ENCODE results near the gene KRT222.

Gene KRT222

GRCh38 chr17:40646791-40647623 lies 18.0 kb downstream of the KRT222 start:
- no peaks in the 10 kb centered on the region for H3K27me3 ChIP-seq
- H3K4me3 ChIP-seq = peak overlapping the region; percentile 82 to 97 (median 88)
- peaks cover 28 to 43% (median 36%) of the 10 kb centered on the region in 11 experiments for H3K36me3 ChIP-seq

DNA sequence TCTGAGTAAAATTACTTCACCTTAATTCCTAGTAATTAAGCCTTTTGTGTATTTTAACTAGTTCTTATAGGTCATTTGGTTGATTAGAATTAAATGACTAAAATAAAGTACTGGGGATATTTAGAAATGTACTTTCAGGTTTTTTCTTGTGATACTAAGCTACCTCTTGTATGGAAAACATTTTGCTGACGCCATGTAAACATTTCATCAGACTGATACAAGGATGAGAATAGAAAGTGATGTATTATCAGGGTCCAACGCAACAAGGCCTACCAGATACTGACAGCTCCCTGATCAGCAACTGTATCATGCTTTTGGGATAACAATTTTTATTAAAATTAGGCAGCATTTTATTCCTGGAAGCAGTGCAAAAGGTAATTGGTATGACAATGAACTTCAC lies 19.0 kb downstream of the KRT222 start:
- Histone ChIP-seq H3K9me3 (replicated peaks in 1 of 11) (no peaks in the 10 kb centered on the region), H3K27ac (peak overlapping the region in 6 of 11 experiments; percentile 27 to 100 (median 99); a peak in 4 of 22 replicates), H3K4me2 (peak overlapping the region; percentile 86 to 97 (median 91)), H3K27me3 (no peaks in the 10 kb centered on the region), H3K4me1 (peaks cover 33 to 52% (median 41%) of the 10 kb centered on the region in 10 experiments), H3K9ac (peak overlapping the region; percentile 97 to 100 (median 99); a peak in 16 of 22 replicates), H3K4me3 (peak overlapping the region; percentile 82 to 97 (median 88); a peak in 16 of 20 replicates), H3K36me3 (peaks cover 39 to 53% (median 47%) of the 10 kb centered on the region in 11 experiments), H4K20me1 (peaks cover 0 to 29% (median 11%) of the 10 kb centered on the region in 11 experiments; a peak in 10 of 22 replicates)
- no peak for TF ChIP-seq Cebpa-rat (IDR thresholded peaks at IDR 0.05)

More at GRCh38 chr17:40646791-40647623, 18.0 kb downstream of the KRT222 start:
- Histone ChIP-seq H4K20me1 (peaks cover 0 to 19% (median 7%) of the 10 kb centered on the region in 11 experiments; a peak in 7 of 22 replicates), H3K9ac (peak overlapping the region; percentile 97 to 100 (median 99)), H3K27ac (peak overlapping the region; percentile 98 to 100 (median 100)), H3K4me1 (peaks cover 33 to 52% (median 41%) of the 10 kb centered on the region in 10 experiments), H3K9me3 (replicated peaks in 1 of 11) (no peaks in the 10 kb centered on the region), H3K4me2 (peak overlapping the region; percentile 86 to 97 (median 91))
- no peak for TF ChIP-seq Cebpa-rat (IDR thresholded peaks at IDR 0.05)

DNA sequence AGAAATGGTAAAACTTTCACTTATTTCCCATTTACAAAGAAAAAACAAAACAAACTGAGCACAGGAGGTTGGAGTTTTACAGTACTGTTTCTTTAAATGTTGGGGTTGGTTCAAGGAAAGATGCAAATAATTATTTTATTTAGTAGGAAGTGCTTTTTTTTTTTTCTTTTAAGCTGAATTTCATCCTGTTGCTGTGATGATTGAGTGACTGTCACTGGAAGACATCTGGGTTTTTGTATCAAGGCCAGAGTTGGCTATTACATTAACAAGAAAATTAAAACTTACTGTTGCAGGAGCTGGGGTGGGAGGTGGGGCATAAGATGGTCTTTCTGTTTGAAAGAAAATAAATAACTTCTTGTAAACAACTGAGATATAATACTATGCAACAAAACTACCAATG lies 19.7 kb downstream of the KRT222 start:
- Histone ChIP-seq H3K4me2 (peak overlapping the region; percentile 53 to 97 (median 90); a peak in 20 of 22 replicates), H3K9me3 (replicated peaks in 1 of 11) (no peaks in the 10 kb centered on the region), H3K4me3 (peak overlapping the region in 5 of 10 experiments; percentile 12 to 82 (median 29); a peak in 7 of 20 replicates), H3K27ac (peak overlapping the region in 3 of 11 experiments; percentile 18 to 40 (median 27); a peak in 5 of 22 replicates), H3K27me3 (no peaks in the 10 kb centered on the region), H3K36me3 (peaks cover 45 to 60% (median 54%) of the 10 kb centered on the region in 11 experiments), H3K4me1 (peaks cover 31 to 51% (median 40%) of the 10 kb centered on the region in 10 experiments), H4K20me1 (peaks cover 2 to 36% (median 16%) of the 10 kb centered on the region in 11 experiments; a peak in 17 of 22 replicates), H3K9ac (peak overlapping the region in 6 of 11 experiments; percentile 1 to 100 (median 24); a peak in 7 of 22 replicates)
- no peak for TF ChIP-seq Cebpa-rat (IDR thresholded peaks at IDR 0.05)

- Histone ChIP-seq H3K9ac (no peak overlapping the region), H3K36me3 (peaks cover 97 to 100% (median 100%) of the 10 kb centered on the region in 11 experiments)
Measured at GRCh38 chr17:40637931-40638330, 27.0 kb downstream of the KRT222 start.

GRCh38 chr17:40633871-40634270 lies 31.1 kb downstream of the KRT222 start:
- H3K4me3 ChIP-seq = no peak overlapping the region
- H3K4me2 ChIP-seq = no peak overlapping the region
- H4K20me1 ChIP-seq = peaks cover 9 to 37% (median 18%) of the 10 kb centered on the region in 11 experiments; a peak in 20 of 22 replicates
- no peaks in the 10 kb centered on the region for H3K9me3 ChIP-seq (replicated peaks in 1 of 11)
- H3K27me3 ChIP-seq = no peaks in the 10 kb centered on the region
- no peak overlapping the region for H3K9ac ChIP-seq
- H3K36me3 ChIP-seq = peaks cover 98 to 100% (median 100%) of the 10 kb centered on the region in 11 experiments
- H3K4me1 ChIP-seq = no peaks in the 10 kb centered on the region
- no peak overlapping the region for H3K27ac ChIP-seq
- TF ChIP-seq Cebpa-rat (IDR thresholded peaks at IDR 0.05) = no peak

More at GRCh38 chr17:40637931-40638330, 27.0 kb downstream of the KRT222 start:
- TF ChIP-seq Cebpa-rat (IDR thresholded peaks at IDR 0.05) = no peak
- no peaks in the 10 kb centered on the region for H3K9me3 ChIP-seq (replicated peaks in 1 of 11)
- H3K4me3 ChIP-seq = no peak overlapping the region
- H3K27ac ChIP-seq = no peak overlapping the region
- H4K20me1 ChIP-seq = peaks cover 19 to 59% (median 44%) of the 10 kb centered on the region in 11 experiments; a peak in 20 of 22 replicates
- H3K27me3 ChIP-seq = no peaks in the 10 kb centered on the region
- no peaks in the 10 kb centered on the region; a peak in 1 of 20 replicates for H3K4me1 ChIP-seq
- H3K4me2 ChIP-seq = no peak overlapping the region

- no peaks in the 10 kb centered on the region for H3K9me3 ChIP-seq (replicated peaks in 1 of 11)
- peaks cover 0 to 21% (median 1%) of the 10 kb centered on the region in 11 experiments; a peak in 12 of 22 replicates for H4K20me1 ChIP-seq
- H3K27me3 ChIP-seq = no peaks in the 10 kb centered on the region
- no peak overlapping the region for H3K9ac ChIP-seq
- H3K4me1 ChIP-seq = no peaks in the 10 kb centered on the region
- no peak for TF ChIP-seq Cebpa-rat (IDR thresholded peaks at IDR 0.05)
- H3K27ac ChIP-seq = no peak overlapping the region
- peaks cover 97 to 100% (median 100%) of the 10 kb centered on the region in 11 experiments for H3K36me3 ChIP-seq
- H3K4me2 ChIP-seq = no peak overlapping the region
- H3K4me3 ChIP-seq = no peak overlapping the region
Measured at GRCh38 chr17:40632216-40632615, 32.8 kb downstream of the KRT222 start.

GRCh38 chr17:40629842-40630241 lies 35.1 kb downstream of the KRT222 start:
- H4K20me1 ChIP-seq = peaks cover 0 to 19% (median 0%) of the 10 kb centered on the region in 11 experiments; a peak in 5 of 22 replicates
- no peak overlapping the region for H3K27ac ChIP-seq
- no peak overlapping the region for H3K9ac ChIP-seq
- peaks cover 0 to 2% (median 0%) of the 10 kb centered on the region in 10 experiments; a peak in 5 of 20 replicates for H3K4me1 ChIP-seq
- H3K9me3 ChIP-seq (replicated peaks in 1 of 11) = no peaks in the 10 kb centered on the region
- no peaks in the 10 kb centered on the region for H3K27me3 ChIP-seq
- no peak for TF ChIP-seq Cebpa-rat (IDR thresholded peaks at IDR 0.05)
- H3K4me2 ChIP-seq = no peak overlapping the region
- H3K36me3 ChIP-seq = peaks cover 75 to 88% (median 83%) of the 10 kb centered on the region in 11 experiments
- no peak overlapping the region for H3K4me3 ChIP-seq

- Histone ChIP-seq H3K4me3 (no peak overlapping the region), H3K4me2 (no peak overlapping the region), H3K27ac (no peak overlapping the region), H3K4me1 (peaks cover 31 to 47% (median 43%) of the 10 kb centered on the region in 10 experiments), H3K36me3 (peaks cover 30 to 43% (median 38%) of the 10 kb centered on the region in 11 experiments), H3K27me3 (no peaks in the 10 kb centered on the region), H3K9me3 (replicated peaks in 1 of 11) (no peaks in the 10 kb centered on the region), H3K9ac (no peak overlapping the region), H4K20me1 (peaks cover 0 to 2% (median 0%) of the 10 kb centered on the region in 11 experiments; a peak in 1 of 22 replicates)
- no peak for TF ChIP-seq Cebpa-rat (IDR thresholded peaks at IDR 0.05)
Measured at GRCh38 chr17:40625311-40625710, 39.7 kb downstream of the KRT222 start.

All from BLaER1 treated with 17β-estradiol and CSF1 and Interleukin-3, amounts not matched to agents 10 nM and 100 nM (cell line).